ENCODE measurements around the gene OCRL.

OCRL gene

DNA sequence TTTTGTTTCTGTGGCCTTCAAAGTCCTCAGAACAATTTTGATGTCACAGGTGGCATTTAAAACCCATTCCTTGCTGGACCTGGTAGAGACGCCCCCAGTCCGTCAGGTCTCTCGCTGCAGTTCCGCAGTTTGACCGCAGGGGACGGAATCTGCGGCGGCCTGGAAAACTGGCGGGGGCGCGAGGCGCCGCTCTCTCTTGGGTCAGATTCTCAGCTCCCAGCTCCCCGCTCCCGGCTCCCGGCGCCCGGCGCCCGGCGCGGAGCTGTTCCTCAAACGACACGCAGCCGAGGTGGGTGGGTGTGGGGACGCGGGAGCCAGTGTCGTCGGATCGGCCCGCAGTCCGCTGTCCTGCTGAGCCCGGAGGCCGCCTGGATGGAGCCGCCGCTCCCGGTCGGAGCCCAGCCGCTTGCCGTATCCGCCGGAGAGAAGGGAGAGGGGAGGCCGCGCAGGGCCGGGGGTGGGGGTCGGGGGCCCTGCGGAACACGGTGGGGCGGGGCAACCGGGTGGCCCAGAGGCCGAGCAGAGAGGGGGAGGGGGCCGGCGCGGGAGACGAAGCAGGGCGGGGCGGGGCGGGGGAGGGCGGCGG is at the start of gene OCRL:
Gene OCRL, plus strand, starts transcription at position 192 of the 586 bp plus-strand sequence. Its CDS starts 181 bp downstream, at position 373.
- Histone ChIP-seq H3K4me3 (ENCODE audit: low read depth in 1 of 5, low read length in 5 of 5) (peak within 1 kb of the TSS; percentile 67 to 85 (median 72)), H3K9me3 (ENCODE audit: control insufficient read depth in 5 of 5, low read length in 5 of 5) (no peaks in the 10 kb centered on the region), H3K9ac (ENCODE audit: low read length in 5 of 5) (peak within 1 kb of the TSS; percentile 41 to 78 (median 73)), H3K27me3 (ENCODE audit: control insufficient read depth in 5 of 5, insufficient read depth in 4 of 5, low read length in 5 of 5) (peaks cover 0 to 3% (median 0%) of the 10 kb centered on the region in 5 donors), H3K4me1 (ENCODE audit: control insufficient read depth in 5 of 5, insufficient read depth in 5 of 5, low read length in 5 of 5) (peaks cover 0 to 8% (median 6%) of the 10 kb centered on the region in 5 donors), H3K36me3 (ENCODE audit: control insufficient read depth in 5 of 5, insufficient read depth in 5 of 5, low read length in 5 of 5) (peaks cover 0 to 2% (median 0%) of the 10 kb centered on the region in 5 donors), H3K27ac (ENCODE audit: low read depth, low read length) (peak within 1 kb of the TSS; percentile 21)

DNA sequence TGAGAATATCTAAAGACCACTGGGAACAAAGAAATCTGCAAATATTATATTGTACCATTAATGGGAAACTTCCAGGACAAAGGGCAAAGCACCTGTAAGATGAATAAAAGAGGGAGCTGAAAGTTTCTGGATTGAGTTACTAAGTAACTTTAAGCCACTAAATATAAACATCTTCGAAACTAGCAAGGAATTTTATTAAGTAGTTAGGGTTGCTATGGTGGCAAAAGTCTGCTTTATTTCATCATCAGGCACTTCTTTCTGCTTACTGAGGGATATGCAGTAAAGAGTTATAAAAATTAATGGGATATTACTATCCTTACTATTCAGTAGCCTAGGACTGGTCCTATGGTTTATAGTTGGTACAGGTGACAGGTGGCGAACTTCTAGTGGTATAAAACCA is 49.7 kb upstream of the OCRL start:
- no peak overlapping the region for H3K9ac ChIP-seq (ENCODE audit: low read length in 5 of 5)
- no peaks in the 10 kb centered on the region for H3K4me1 ChIP-seq (ENCODE audit: control insufficient read depth in 5 of 5, insufficient read depth in 5 of 5, low read length in 5 of 5)
- H3K36me3 ChIP-seq (ENCODE audit: control insufficient read depth in 5 of 5, insufficient read depth in 5 of 5, low read length in 5 of 5): peaks cover 5 to 19% (median 11%) of the 10 kb centered on the region in 5 donors
- H3K27ac ChIP-seq (ENCODE audit: low read depth, low read length): no peak overlapping the region
- H3K27me3 ChIP-seq (ENCODE audit: control insufficient read depth in 5 of 5, insufficient read depth in 4 of 5, low read length in 5 of 5): no peaks in the 10 kb centered on the region
- H3K4me3 ChIP-seq (ENCODE audit: low read depth in 1 of 5, low read length in 5 of 5): no peak overlapping the region
- no peaks in the 10 kb centered on the region for H3K9me3 ChIP-seq (ENCODE audit: control insufficient read depth in 5 of 5, low read length in 5 of 5)

DNA sequence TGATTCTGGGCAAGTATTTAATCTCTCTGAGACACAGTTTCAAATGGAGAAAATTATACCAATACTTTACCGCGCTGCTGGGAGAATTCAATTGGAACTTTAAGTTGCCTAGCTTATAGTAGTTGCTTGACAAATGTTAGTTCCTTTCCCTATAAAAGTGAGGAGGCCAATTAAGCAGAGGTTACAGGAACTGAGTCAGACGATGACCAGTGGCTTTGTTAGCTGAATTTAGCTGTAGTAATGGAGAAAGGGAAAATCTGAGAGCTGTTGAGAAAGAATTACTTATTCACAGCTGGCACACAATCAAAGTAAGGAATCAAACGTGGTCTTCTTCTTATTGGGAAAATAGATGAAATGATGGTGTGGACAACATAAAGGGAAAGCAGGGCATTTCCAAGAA is 46.4 kb upstream of the OCRL start:
- Histone ChIP-seq H3K36me3 (ENCODE audit: control insufficient read depth in 5 of 5, insufficient read depth in 5 of 5, low read length in 5 of 5) (peaks cover 10 to 26% (median 13%) of the 10 kb centered on the region in 5 donors), H3K4me1 (ENCODE audit: control insufficient read depth in 5 of 5, insufficient read depth in 5 of 5, low read length in 5 of 5) (no peaks in the 10 kb centered on the region), H3K4me3 (ENCODE audit: low read depth in 1 of 5, low read length in 5 of 5) (no peak overlapping the region), H3K27me3 (ENCODE audit: control insufficient read depth in 5 of 5, insufficient read depth in 4 of 5, low read length in 5 of 5) (no peaks in the 10 kb centered on the region), H3K9me3 (ENCODE audit: control insufficient read depth in 5 of 5, low read length in 5 of 5) (no peaks in the 10 kb centered on the region), H3K9ac (ENCODE audit: low read length in 5 of 5) (no peak overlapping the region), H3K27ac (ENCODE audit: low read depth, low read length) (no peak overlapping the region)

DNA sequence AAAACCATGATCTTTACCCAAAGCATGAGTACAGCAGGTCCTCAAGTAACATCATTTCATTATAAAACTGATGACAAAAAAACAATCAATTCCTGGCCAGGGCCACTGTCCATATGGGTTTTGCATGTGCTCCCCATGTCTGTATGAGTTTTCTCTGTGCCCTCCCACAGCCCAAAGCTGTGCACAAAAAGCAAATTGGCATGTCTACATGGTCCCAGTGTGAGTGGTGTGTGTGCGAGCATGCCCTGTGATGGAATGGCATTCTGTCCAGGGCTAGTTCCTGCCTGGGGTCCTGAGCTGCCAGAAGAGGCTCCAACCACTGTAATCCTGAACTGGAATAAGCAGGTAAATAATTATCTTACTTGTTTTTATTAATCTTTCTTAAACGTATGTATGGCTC is 45.2 kb upstream of the OCRL start:
- no peak overlapping the region for H3K27ac ChIP-seq (ENCODE audit: low read depth, low read length)
- no peak overlapping the region for H3K9ac ChIP-seq (ENCODE audit: low read length in 5 of 5)
- H3K4me1 ChIP-seq (ENCODE audit: control insufficient read depth in 5 of 5, insufficient read depth in 5 of 5, low read length in 5 of 5): no peaks in the 10 kb centered on the region
- no peaks in the 10 kb centered on the region for H3K9me3 ChIP-seq (ENCODE audit: control insufficient read depth in 5 of 5, low read length in 5 of 5)
- no peaks in the 10 kb centered on the region for H3K27me3 ChIP-seq (ENCODE audit: control insufficient read depth in 5 of 5, insufficient read depth in 4 of 5, low read length in 5 of 5)
- no peak overlapping the region for H3K4me3 ChIP-seq (ENCODE audit: low read depth in 1 of 5, low read length in 5 of 5)
- peaks cover 10 to 26% (median 17%) of the 10 kb centered on the region in 5 donors for H3K36me3 ChIP-seq (ENCODE audit: control insufficient read depth in 5 of 5, insufficient read depth in 5 of 5, low read length in 5 of 5)

DNA sequence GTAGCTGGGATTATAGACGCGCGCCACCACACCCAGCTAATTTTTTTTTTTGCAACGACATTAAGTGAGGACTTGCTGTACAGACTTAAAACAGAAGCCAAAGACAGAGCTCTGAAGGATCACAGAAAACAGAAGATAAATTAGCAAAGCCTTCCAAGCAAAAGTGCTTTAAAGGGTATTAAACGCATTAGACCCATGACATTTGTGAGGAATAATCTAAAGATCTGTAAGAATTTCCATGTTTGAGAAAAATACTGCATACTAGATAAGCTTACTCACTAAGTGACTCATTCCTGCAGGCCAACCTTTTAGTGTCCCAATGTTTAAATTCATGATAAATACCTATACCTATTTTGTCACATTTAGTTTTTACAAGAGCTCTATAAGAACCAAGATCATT is 44.2 kb upstream of the OCRL start:
- no peak overlapping the region for H3K27ac ChIP-seq (ENCODE audit: low read depth, low read length)
- H3K4me3 ChIP-seq (ENCODE audit: low read depth in 1 of 5, low read length in 5 of 5): no peak overlapping the region
- H3K4me1 ChIP-seq (ENCODE audit: control insufficient read depth in 5 of 5, insufficient read depth in 5 of 5, low read length in 5 of 5): no peaks in the 10 kb centered on the region
- no peak overlapping the region for H3K9ac ChIP-seq (ENCODE audit: low read length in 5 of 5)
- H3K36me3 ChIP-seq (ENCODE audit: control insufficient read depth in 5 of 5, insufficient read depth in 5 of 5, low read length in 5 of 5): peaks cover 9 to 26% (median 14%) of the 10 kb centered on the region in 5 donors
- no peaks in the 10 kb centered on the region for H3K9me3 ChIP-seq (ENCODE audit: control insufficient read depth in 5 of 5, low read length in 5 of 5)
- no peaks in the 10 kb centered on the region for H3K27me3 ChIP-seq (ENCODE audit: control insufficient read depth in 5 of 5, insufficient read depth in 4 of 5, low read length in 5 of 5)

DNA sequence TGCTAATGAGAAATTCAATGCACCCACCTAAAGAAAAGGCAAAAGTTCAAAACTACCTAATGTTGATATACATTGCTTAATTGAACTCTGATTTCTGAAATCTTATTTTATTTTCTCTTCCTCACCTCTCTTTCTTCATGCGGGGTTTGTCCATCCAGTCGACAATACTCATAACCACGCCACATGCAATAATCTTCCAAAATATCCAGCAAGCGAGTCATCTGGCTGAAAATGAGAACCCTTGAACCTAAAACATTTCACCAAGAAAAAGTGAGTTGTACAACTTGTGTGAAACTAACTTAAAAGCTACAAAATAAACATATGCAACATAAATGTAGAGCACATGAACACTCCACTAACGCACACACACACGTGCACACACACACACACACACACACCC is 43.4 kb upstream of the OCRL start:
- Histone ChIP-seq H3K27ac (ENCODE audit: low read depth, low read length) (no peak overlapping the region), H3K9me3 (ENCODE audit: control insufficient read depth in 5 of 5, low read length in 5 of 5) (no peaks in the 10 kb centered on the region), H3K36me3 (ENCODE audit: control insufficient read depth in 5 of 5, insufficient read depth in 5 of 5, low read length in 5 of 5) (peaks cover 8 to 26% (median 14%) of the 10 kb centered on the region in 5 donors), H3K9ac (ENCODE audit: low read length in 5 of 5) (no peak overlapping the region), H3K4me3 (ENCODE audit: low read depth in 1 of 5, low read length in 5 of 5) (no peak overlapping the region), H3K27me3 (ENCODE audit: control insufficient read depth in 5 of 5, insufficient read depth in 4 of 5, low read length in 5 of 5) (no peaks in the 10 kb centered on the region), H3K4me1 (ENCODE audit: control insufficient read depth in 5 of 5, insufficient read depth in 5 of 5, low read length in 5 of 5) (no peaks in the 10 kb centered on the region)

DNA sequence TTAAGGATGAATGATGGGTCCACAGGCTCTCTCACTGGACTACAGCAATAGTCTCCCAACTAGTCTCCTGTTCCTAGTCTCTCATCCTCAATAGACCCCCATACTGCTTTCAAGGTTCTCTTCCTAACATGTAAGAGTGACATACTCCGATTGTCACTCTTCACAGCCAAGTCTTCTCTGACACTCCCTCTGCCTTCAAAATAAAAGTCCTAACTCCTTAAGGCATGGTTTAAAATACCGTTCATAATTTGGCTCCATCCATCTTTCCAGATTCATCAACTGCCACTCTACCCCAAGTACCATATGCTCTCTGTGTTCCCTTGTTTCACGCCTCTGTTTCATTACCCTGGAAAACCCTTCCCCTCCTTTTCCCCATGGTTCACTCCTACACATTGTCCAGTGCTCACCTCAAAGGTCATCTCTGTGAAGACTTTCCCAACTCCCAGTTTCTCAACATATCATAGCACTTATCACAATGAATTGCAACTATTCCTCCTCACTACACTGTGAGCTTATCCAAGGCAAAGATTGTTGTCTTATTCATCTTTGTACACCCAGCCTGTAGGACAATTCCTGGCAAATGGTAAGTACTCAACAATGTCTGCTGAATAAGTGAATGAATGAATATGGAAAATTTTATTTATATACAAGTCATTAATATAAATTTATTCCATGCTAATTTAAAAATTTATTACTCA is 42.8 kb upstream of the OCRL start:
- no peaks in the 10 kb centered on the region for H3K9me3 ChIP-seq (ENCODE audit: control insufficient read depth in 5 of 5, low read length in 5 of 5)
- no peaks in the 10 kb centered on the region for H3K4me1 ChIP-seq (ENCODE audit: control insufficient read depth in 5 of 5, insufficient read depth in 5 of 5, low read length in 5 of 5)
- H3K4me3 ChIP-seq (ENCODE audit: low read depth in 1 of 5, low read length in 5 of 5): no peak overlapping the region
- H3K27me3 ChIP-seq (ENCODE audit: control insufficient read depth in 5 of 5, insufficient read depth in 4 of 5, low read length in 5 of 5): no peaks in the 10 kb centered on the region
- H3K36me3 ChIP-seq (ENCODE audit: control insufficient read depth in 5 of 5, insufficient read depth in 5 of 5, low read length in 5 of 5): peaks cover 13 to 32% (median 19%) of the 10 kb centered on the region in 5 donors
- no peak overlapping the region for H3K27ac ChIP-seq (ENCODE audit: low read depth, low read length)
- H3K9ac ChIP-seq (ENCODE audit: low read length in 5 of 5): no peak overlapping the region

DNA sequence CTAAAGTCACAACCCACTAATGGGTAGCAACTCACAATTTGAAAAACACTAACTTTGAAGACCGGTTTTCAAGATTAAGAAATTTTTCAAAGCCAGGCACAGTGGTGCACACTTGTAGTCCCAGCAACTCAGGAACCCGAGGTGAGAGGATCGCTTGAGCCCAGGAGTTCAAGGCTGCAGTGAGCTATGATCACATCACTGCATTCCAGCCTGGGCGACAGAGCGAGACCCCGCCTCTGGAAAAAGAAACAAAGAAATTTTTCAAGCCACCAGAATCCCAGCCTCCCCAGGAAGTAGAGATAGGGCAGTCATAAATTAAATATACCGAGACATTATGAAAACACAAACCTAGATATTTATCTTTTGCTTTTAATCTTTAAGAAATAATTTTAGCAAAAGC is 29.7 kb upstream of the OCRL start:
- no peaks in the 10 kb centered on the region for H3K27me3 ChIP-seq (ENCODE audit: control insufficient read depth in 5 of 5, insufficient read depth in 4 of 5, low read length in 5 of 5)
- H3K4me3 ChIP-seq (ENCODE audit: low read depth in 1 of 5, low read length in 5 of 5): no peak overlapping the region
- H3K9ac ChIP-seq (ENCODE audit: low read length in 5 of 5): no peak overlapping the region
- H3K27ac ChIP-seq (ENCODE audit: low read depth, low read length): no peak overlapping the region
- no peaks in the 10 kb centered on the region for H3K4me1 ChIP-seq (ENCODE audit: control insufficient read depth in 5 of 5, insufficient read depth in 5 of 5, low read length in 5 of 5)
- H3K36me3 ChIP-seq (ENCODE audit: control insufficient read depth in 5 of 5, insufficient read depth in 5 of 5, low read length in 5 of 5): peaks cover 4 to 22% (median 9%) of the 10 kb centered on the region in 5 donors
- H3K9me3 ChIP-seq (ENCODE audit: control insufficient read depth in 5 of 5, low read length in 5 of 5): no peaks in the 10 kb centered on the region

DNA sequence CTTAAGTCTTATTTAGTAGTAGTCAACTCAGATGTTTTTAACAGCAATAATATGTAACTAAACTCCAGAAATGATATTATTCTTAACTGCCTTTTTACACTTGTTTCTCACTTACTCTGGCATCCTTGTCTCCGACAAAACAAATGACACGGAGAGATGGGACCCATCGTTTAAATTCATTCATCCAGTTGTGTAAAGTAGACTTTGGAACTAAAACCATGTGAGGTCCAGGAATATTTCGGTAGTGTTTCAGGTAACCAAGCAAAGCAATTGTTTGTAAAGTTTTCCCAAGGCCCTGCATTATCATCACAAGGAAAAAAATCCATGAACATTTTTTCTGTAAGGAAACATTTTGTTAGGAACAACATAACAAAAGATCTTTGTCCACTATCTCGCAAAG is 28.4 kb upstream of the OCRL start:
- no peak overlapping the region for H3K9ac ChIP-seq (ENCODE audit: low read length in 5 of 5)
- no peak overlapping the region for H3K4me3 ChIP-seq (ENCODE audit: low read depth in 1 of 5, low read length in 5 of 5)
- peaks cover 3 to 24% (median 9%) of the 10 kb centered on the region in 5 donors for H3K36me3 ChIP-seq (ENCODE audit: control insufficient read depth in 5 of 5, insufficient read depth in 5 of 5, low read length in 5 of 5)
- no peaks in the 10 kb centered on the region for H3K4me1 ChIP-seq (ENCODE audit: control insufficient read depth in 5 of 5, insufficient read depth in 5 of 5, low read length in 5 of 5)
- no peaks in the 10 kb centered on the region for H3K9me3 ChIP-seq (ENCODE audit: control insufficient read depth in 5 of 5, low read length in 5 of 5)
- H3K27me3 ChIP-seq (ENCODE audit: control insufficient read depth in 5 of 5, insufficient read depth in 4 of 5, low read length in 5 of 5): no peaks in the 10 kb centered on the region
- no peak overlapping the region for H3K27ac ChIP-seq (ENCODE audit: low read depth, low read length)

DNA sequence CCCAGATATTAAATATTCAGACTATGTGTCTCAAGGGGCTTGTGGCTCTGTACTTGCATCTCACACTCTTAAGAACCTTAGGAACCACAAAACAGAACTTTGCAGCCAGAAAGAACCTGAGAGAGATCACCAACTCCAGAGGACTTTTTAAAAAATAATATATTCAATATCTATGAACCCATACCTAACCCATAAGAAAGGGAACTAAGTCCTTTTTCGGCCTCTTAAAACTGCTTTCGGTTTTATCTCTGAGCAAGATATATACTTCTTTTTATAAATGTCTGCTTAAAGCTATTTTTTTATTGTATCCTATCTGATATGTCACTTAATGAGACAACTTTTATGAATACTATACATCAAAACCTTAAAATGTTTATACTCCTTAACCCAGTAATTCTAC is 27.6 kb upstream of the OCRL start:
- peaks cover 3 to 20% (median 7%) of the 10 kb centered on the region in 5 donors for H3K36me3 ChIP-seq (ENCODE audit: control insufficient read depth in 5 of 5, insufficient read depth in 5 of 5, low read length in 5 of 5)
- no peaks in the 10 kb centered on the region for H3K4me1 ChIP-seq (ENCODE audit: control insufficient read depth in 5 of 5, insufficient read depth in 5 of 5, low read length in 5 of 5)
- H3K9me3 ChIP-seq (ENCODE audit: control insufficient read depth in 5 of 5, low read length in 5 of 5): no peaks in the 10 kb centered on the region
- H3K9ac ChIP-seq (ENCODE audit: low read length in 5 of 5): no peak overlapping the region
- no peak overlapping the region for H3K27ac ChIP-seq (ENCODE audit: low read depth, low read length)
- no peak overlapping the region for H3K4me3 ChIP-seq (ENCODE audit: low read depth in 1 of 5, low read length in 5 of 5)
- no peaks in the 10 kb centered on the region for H3K27me3 ChIP-seq (ENCODE audit: control insufficient read depth in 5 of 5, insufficient read depth in 4 of 5, low read length in 5 of 5)

Measured in subcutaneous abdominal adipose tissue (tissue), 5 donors.